ENCODE measurements around the gene RBM42.

Gene RBM42

DNA sequence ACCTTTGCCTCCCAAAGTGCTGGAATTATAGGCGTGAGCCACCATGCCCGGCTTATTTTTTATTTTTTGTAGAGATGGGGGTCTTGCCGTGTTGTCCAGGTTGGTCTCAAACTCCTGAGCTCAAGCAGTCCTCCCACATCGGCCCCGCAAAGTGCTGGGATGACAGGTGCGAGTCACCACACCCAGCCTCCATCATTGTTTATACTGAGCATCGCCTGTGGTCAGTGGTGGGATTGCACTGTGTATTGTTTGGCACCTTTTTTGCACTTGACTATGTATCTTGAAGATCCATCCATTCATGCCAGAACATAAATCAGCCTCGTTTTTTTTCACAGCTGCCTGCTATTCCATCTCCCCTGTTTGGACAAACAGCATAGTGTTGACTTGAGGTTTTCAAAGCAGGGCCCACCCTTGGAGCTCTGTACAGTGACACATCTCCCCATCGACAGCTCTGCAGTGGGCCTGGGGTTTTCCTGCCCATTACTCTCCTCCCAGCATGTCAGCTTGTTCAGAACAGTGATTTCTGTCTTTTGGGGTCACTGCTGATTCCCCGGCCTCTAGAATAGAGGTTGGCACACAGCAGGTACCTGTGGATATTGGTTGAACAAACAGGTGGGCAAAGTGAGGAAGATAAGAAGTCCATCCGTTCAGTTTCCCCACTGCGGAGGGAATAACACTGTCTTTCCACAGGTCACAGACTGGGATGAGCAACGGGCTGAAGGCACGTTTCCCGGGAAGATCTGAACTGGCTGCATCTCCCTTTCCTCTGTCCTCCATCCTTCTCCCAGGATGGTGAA, 29.3 kb downstream of the RBM42 start:
- no peak for DNase-seq (ENCODE audit: insufficient read length)
- no peak for TF ChIP-seq TAF1 (IDR thresholded peaks at IDR 0.05; ENCODE audit: borderline replicate concordance, low read depth, low read length)
- no peak for TF ChIP-seq POLR2A (IDR thresholded peaks at IDR 0.05; ENCODE audit: low read depth, low read length)
- no peak for TF ChIP-seq POLR2AphosphoS5 (IDR thresholded peaks at IDR 0.05; ENCODE audit: low read depth, low read length)
- FAIRE-seq = no peak

GRCh38 chr19:35661995-35662340, 33.1 kb downstream of the RBM42 start:
- DNase-seq (ENCODE audit: insufficient read length) (no peak), FAIRE-seq (no peak)
- TF ChIP-seq POLR2A (IDR thresholded peaks at IDR 0.05; ENCODE audit: low read depth, low read length) (no peak), POLR2AphosphoS5 (IDR thresholded peaks at IDR 0.05; ENCODE audit: low read depth, low read length) (no peak), TAF1 (IDR thresholded peaks at IDR 0.05; ENCODE audit: borderline replicate concordance, low read depth, low read length) (no peak)

GRCh38 chr19:35663981-35664380, 35.1 kb downstream of the RBM42 start:
- TF ChIP-seq TAF1 (IDR thresholded peaks at IDR 0.05; ENCODE audit: borderline replicate concordance, low read depth, low read length) (no peak), POLR2AphosphoS5 (IDR thresholded peaks at IDR 0.05; ENCODE audit: low read depth, low read length) (no peak), POLR2A (IDR thresholded peaks at IDR 0.05; ENCODE audit: low read depth, low read length) (no peak)
- no peak for DNase-seq (ENCODE audit: insufficient read length)
- no peak for FAIRE-seq

DNA sequence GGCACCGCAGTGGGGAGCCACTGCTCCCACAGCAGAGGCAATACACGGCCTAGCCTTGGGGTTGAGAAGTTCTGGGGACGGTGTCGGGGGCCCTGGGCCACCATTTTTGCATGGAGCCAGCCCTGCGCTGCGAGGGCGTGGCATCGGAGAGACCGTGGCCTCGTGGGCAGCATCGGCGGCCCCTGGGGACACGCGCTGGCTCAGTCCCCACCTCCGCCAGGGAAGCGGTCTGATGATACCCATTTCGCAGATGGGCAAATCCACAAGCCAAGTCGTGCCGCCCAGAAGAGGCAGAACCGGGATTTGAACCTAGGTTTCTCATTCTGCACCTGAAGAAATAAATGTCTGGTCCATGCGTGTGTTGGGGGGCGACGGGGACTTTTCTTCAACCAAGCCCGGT, 36.3 kb downstream of the RBM42 start:
- TF ChIP-seq POLR2AphosphoS5 (IDR thresholded peaks at IDR 0.05; ENCODE audit: low read depth, low read length) (no peak), TAF1 (IDR thresholded peaks at IDR 0.05; ENCODE audit: borderline replicate concordance, low read depth, low read length) (no peak)
- no peak for DNase-seq (ENCODE audit: insufficient read length)
- no peak for FAIRE-seq

DNA sequence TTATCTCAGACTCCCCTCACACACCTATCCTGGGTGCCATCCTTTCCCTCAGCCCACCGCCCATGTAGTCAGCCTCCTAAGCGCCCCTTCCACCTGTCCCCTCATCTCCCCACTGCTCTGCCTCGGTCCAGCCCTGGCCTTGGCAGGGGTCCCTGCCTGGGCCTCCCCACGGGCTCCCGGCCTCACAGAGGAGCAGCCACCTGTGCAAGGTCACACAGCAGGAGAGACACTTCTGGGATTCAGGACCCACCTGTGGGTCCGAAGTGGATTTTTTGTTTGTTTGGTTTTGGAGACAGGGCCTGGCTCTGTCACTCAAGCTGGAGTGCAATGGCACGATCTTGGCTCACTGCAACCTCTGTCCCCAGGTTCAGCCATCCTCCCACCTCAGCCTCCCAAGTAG, 36.8 kb downstream of the RBM42 start:
- DNase-seq (ENCODE audit: insufficient read length) (no peak), FAIRE-seq (no peak)
- no peak for TF ChIP-seq POLR2A (IDR thresholded peaks at IDR 0.05; ENCODE audit: low read depth, low read length)
- TF ChIP-seq POLR2AphosphoS5 (IDR thresholded peaks at IDR 0.05; ENCODE audit: low read depth, low read length) = no peak

DNA sequence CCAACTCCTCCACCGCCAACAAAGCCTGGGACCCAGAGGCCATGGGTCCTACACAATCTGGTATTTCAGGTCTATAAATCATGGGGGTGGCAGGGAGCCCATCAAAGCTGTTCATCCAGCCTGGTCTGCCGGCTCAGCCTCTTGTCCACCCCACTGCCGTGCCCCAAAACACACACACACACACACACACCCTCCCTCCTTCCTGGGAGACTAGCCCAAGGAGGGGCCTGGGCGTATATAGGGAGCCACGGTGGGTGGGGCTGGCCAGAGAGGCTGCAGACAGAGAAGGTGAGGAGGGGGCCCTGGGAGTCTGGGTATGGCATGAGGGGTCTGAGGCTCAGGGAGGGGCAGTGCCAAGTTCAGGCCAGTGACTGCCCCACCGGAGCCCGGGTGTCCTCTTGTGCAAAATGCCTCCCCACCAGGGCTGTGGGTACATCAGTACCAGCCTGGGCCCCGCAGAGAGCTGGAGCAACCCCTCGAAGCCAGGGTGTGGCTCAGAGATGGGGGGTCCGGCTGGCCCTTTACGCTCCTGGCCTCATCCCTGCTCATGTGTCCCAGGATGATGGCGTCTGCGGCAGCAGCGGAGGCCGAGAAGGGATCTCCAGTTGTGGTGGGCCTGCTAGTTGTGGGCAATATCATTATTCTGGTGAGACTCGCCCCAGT, 37.5 kb downstream of the RBM42 start, which contains the start of gene UPK1A:
TSS of gene UPK1A (plus strand) at position 267 of the 663 bp plus-strand sequence. CDS start at position 563, 296 bp downstream.
- no peak for TF ChIP-seq TAF1 (IDR thresholded peaks at IDR 0.05; ENCODE audit: borderline replicate concordance, low read depth, low read length)
- no peak for TF ChIP-seq POLR2A (IDR thresholded peaks at IDR 0.05; ENCODE audit: low read depth, low read length)
- no peak for TF ChIP-seq POLR2AphosphoS5 (IDR thresholded peaks at IDR 0.05; ENCODE audit: low read depth, low read length)
- DNase-seq (ENCODE audit: insufficient read length) = no peak
- FAIRE-seq = no peak

GRCh38 chr19:35669566-35669965, 40.7 kb downstream of the RBM42 start:
- DNase-seq (ENCODE audit: insufficient read length) (no peak), FAIRE-seq (no peak)
- TF ChIP-seq TAF1 (IDR thresholded peaks at IDR 0.05; ENCODE audit: borderline replicate concordance, low read depth, low read length) (no peak), POLR2A (IDR thresholded peaks at IDR 0.05; ENCODE audit: low read depth, low read length) (no peak), POLR2AphosphoS5 (IDR thresholded peaks at IDR 0.05; ENCODE audit: low read depth, low read length) (no peak)

DNA sequence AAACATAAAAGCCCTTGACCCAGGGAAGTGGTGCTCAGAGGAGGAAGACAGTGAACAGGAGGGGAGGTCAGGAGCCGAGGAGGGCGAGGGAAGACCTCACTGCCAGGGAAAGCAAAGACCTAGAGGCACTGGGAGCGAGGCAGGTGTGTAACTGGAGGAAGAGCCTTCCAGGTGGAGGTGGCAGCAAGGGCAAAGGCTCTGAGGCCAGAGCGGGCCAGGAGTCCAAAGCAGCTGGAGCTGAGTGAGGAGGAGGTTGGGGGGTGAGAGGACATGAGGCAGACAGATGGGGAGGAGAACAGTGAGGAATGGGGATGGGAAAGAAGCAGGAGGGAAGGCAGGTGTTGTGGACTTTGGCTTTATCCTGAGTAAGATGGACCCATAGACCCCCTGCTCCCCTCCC, 41.1 kb downstream of the RBM42 start:
- DNase-seq (ENCODE audit: insufficient read length) (no peak), FAIRE-seq (no peak)
- TF ChIP-seq TAF1 (IDR thresholded peaks at IDR 0.05; ENCODE audit: borderline replicate concordance, low read depth, low read length) (no peak), POLR2A (IDR thresholded peaks at IDR 0.05; ENCODE audit: low read depth, low read length) (no peak), POLR2AphosphoS5 (IDR thresholded peaks at IDR 0.05; ENCODE audit: low read depth, low read length) (no peak)

GRCh38 chr19:35670686-35671085, 41.9 kb downstream of the RBM42 start:
- TF ChIP-seq POLR2AphosphoS5 (IDR thresholded peaks at IDR 0.05; ENCODE audit: low read depth, low read length) = no peak
- TF ChIP-seq TAF1 (IDR thresholded peaks at IDR 0.05; ENCODE audit: borderline replicate concordance, low read depth, low read length) = no peak
- TF ChIP-seq POLR2A (IDR thresholded peaks at IDR 0.05; ENCODE audit: low read depth, low read length) = no peak
- FAIRE-seq (no peak), DNase-seq (ENCODE audit: insufficient read length) (no peak)

- TF ChIP-seq TAF1 (IDR thresholded peaks at IDR 0.05; ENCODE audit: borderline replicate concordance, low read depth, low read length) = no peak
- no peak for TF ChIP-seq POLR2AphosphoS5 (IDR thresholded peaks at IDR 0.05; ENCODE audit: low read depth, low read length)
- TF ChIP-seq POLR2A (IDR thresholded peaks at IDR 0.05; ENCODE audit: low read depth, low read length) = no peak
- DNase-seq (ENCODE audit: insufficient read length) (no peak), FAIRE-seq (no peak)
Measured at GRCh38 chr19:35671818-35672217, 43.0 kb downstream of the RBM42 start.

DNA sequence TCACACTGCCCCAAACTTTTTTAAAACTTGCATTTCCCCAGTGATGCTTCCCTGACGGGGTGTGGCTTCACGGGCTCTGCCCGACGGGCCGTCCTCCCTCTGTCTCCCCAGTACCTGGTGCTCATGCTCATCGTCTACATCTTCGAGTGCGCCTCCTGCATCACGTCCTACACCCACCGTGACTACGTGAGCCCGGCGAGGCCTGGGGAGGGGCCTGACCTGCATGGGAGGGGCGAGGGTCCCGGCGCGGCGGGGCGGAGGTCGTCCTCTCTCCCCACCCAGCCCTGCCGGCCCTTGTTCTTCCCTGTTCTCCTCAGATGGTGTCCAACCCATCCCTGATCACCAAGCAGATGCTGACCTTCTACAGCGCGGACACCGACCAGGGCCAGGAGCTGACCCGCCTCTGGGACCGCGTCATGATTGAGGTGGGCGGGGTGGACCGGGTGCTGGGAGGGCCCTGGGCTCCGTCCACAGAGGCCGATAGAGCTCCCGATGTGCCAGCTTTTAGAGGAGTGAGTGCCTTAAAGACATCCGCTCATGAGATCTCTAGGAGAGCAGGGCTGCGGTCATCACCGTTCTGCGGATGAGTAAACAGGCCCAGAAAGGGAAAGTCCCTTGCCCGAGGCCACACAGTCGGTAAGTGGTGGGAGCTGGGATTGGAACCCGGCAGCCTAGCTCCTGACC, 44.4 kb downstream of the RBM42 start:
- peak; percentile 82 for FAIRE-seq
- no peak for TF ChIP-seq POLR2A (IDR thresholded peaks at IDR 0.05; ENCODE audit: low read depth, low read length)
- TF ChIP-seq POLR2AphosphoS5 (IDR thresholded peaks at IDR 0.05; ENCODE audit: low read depth, low read length) = no peak
- TF ChIP-seq TAF1 (IDR thresholded peaks at IDR 0.05; ENCODE audit: borderline replicate concordance, low read depth, low read length) = no peak
- peak; percentile 49 for DNase-seq (ENCODE audit: insufficient read length)
